Glutamatergic neuron (in vitro differentiated cells): ENCODE data around the gene ERBB3. TPM values are rescaled to one million over a fixed set of nuclear protein-coding genes. Genes with fewer than 3 reads are reported as not detected.

Experiments
- DNase-seq: peaks from one replicate; pipeline ENCODE4 v3.0.0; 2022
- H3K27ac Mint-ChIP-seq: one replicate; pipeline ENCODE4 v1.8.0; 2020; ENCODE audit warnings: mild to moderate bottlenecking, mixed read lengths, inconsistent platforms; ENCODE audit not compliant: unreplicated experiment
- H3K27me3 Mint-ChIP-seq: one replicate; pipeline ENCODE4 v1.8.0; 2020; ENCODE audit warnings: mild to moderate bottlenecking, moderate library complexity, mixed read lengths, inconsistent platforms; ENCODE audit not compliant: unreplicated experiment
- H3K36me3 Mint-ChIP-seq: one replicate; pipeline ENCODE4 v1.8.0; 2020; ENCODE audit warnings: mild to moderate bottlenecking, mixed read lengths, inconsistent platforms; ENCODE audit not compliant: unreplicated experiment
- H3K4me1 Mint-ChIP-seq: one replicate; pipeline ENCODE4 v1.8.0; 2020; ENCODE audit warnings: mild to moderate bottlenecking, low read depth, mixed read lengths, inconsistent platforms; ENCODE audit not compliant: unreplicated experiment
- H3K4me3 Mint-ChIP-seq: one replicate; pipeline ENCODE4 v1.8.0; 2020; ENCODE audit warnings: mild to moderate bottlenecking, mixed read lengths, inconsistent platforms; ENCODE audit not compliant: unreplicated experiment
- H3K9me3 Mint-ChIP-seq: one replicate; pipeline ENCODE4 v1.8.0; 2020; ENCODE audit warnings: mild to moderate bottlenecking, moderate library complexity, mixed read lengths, inconsistent platforms; ENCODE audit not compliant: unreplicated experiment
- CTCF ChIP-seq: fragments of 200-600 bp; sonication (generic); IDR thresholded peaks from one replicate; pipeline ENCODE4 v1.5.0; 2021; ENCODE audit not compliant: partially characterized antibody, unreplicated experiment
- total RNA-seq: library from RNA; stranded (reverse); fragmentation: NEBNext Ultra II Directional; extraction: Animal tissue kit (Norgen Biotek cat#: 25700); gene quantifications from one replicate; pipeline ENCODE4 v1.2.1, GENCODE V29; 2021; ENCODE audit not compliant: unreplicated experiment

ERBB3 gene
- total RNA-seq, 1 donor from 2014 or later = 33.7 TPM

DNA sequence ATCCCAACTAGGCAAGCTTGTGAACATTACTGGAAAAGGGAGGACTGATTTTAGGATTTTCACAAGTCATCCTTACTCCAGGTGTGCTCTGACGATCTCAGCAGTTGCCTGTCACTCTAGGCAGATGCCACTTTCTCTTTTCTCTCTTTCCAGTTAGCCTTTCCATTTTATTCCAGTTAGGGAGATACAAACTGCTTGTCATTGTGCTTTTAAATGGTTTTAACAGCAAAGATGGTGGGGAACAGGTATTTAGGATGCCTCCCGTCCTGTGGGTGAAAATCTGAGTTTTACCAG, 25.6 kb downstream of the ERBB3 start:
- Mint-ChIP-seq H3K27ac (peak overlapping the region; percentile 40), H3K36me3 (no peaks in the 10 kb centered on the region)

DNA sequence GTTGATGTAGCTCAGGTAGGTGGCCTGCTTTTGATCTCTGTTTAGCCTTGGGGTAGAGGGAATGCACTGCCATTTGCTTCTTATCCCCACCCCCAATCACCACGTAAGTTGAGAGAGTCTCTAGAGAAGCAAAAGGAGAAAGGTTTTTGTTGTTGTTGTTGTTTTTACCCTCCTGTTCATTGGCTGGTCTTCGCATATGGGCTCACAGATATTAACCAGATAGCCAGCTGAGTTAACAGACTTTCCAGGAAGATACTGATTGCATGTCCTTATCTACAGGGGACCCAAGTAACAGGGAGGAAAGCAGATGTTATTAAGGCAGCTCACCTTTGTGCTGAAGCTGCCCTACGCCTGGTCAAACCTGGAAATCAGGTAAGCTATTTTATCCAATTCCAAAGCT, 27.3 kb downstream of the ERBB3 start:
- Mint-ChIP-seq H3K27me3 (no peaks in the 10 kb centered on the region), H3K4me3 (peak overlapping the region; percentile 54), H3K36me3 (no peaks in the 10 kb centered on the region), H3K4me1 (peaks cover 13% of the 10 kb centered on the region), H3K9me3 (peaks cover 2% of the 10 kb centered on the region), H3K27ac (no peak overlapping the region)
- no peak for TF ChIP-seq CTCF
- no peak for DNase-seq

More for the DNA sequence above, 25.6 kb downstream of the ERBB3 start:
- TF ChIP-seq CTCF = no peak
- no peak for DNase-seq
- Mint-ChIP-seq H3K4me1 (peaks cover 13% of the 10 kb centered on the region), H3K4me3 (peak overlapping the region; percentile 100), H3K27me3 (no peaks in the 10 kb centered on the region), H3K9me3 (peaks cover 2% of the 10 kb centered on the region)

DNA sequence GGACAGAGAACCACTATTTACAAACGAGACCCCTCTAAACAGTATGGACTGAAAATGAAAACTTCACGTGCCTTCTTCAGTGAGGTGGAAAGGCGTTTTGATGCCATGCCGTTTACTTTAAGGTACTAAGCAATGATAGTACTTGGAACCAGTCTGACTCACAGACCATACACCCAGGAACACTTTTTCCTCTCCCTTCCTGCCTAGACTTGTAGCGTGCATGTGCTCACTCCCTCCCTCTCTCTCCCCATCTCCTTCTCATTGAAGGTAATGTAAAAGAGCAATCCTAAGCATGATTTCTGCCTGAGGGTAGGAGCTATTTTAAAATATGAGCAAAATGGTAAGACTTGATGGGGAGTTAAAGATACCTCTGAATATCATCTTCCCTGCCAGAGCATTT, 30.6 kb downstream of the ERBB3 start:
- H3K27ac Mint-ChIP-seq = no peak overlapping the region
- H3K4me1 Mint-ChIP-seq = peaks cover 8% of the 10 kb centered on the region
- peaks cover 2% of the 10 kb centered on the region for H3K27me3 Mint-ChIP-seq
- no peaks in the 10 kb centered on the region for H3K36me3 Mint-ChIP-seq
- TF ChIP-seq CTCF = no peak
- H3K4me3 Mint-ChIP-seq = no peak overlapping the region
- H3K9me3 Mint-ChIP-seq = no peaks in the 10 kb centered on the region
- DNase-seq = no peak

DNA sequence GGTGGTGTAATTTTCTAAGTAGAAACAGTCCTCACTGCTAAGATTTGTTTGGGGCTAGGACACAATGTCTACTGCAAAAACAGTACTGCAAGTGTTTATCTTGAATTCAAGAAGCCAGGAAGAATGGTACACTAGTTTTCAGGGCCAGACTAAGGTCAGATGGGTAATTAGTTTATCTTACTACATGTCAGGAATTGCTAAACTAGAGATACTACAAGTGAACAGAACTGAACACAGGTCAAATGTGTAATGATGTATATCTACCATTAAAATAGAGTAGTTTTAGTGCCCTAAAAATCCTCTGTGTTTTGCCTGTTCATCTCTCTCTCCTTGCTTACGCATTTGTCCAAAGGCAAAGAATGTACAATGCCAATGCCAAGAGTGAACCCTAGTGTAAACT, 34.1 kb downstream of the ERBB3 start:
- no peak for TF ChIP-seq CTCF
- Mint-ChIP-seq H3K27ac (no peak overlapping the region), H3K36me3 (no peaks in the 10 kb centered on the region), H3K27me3 (peaks cover 11% of the 10 kb centered on the region), H3K4me3 (no peak overlapping the region), H3K9me3 (peaks cover 14% of the 10 kb centered on the region), H3K4me1 (peaks cover 10% of the 10 kb centered on the region)
- no peak for DNase-seq

DNA sequence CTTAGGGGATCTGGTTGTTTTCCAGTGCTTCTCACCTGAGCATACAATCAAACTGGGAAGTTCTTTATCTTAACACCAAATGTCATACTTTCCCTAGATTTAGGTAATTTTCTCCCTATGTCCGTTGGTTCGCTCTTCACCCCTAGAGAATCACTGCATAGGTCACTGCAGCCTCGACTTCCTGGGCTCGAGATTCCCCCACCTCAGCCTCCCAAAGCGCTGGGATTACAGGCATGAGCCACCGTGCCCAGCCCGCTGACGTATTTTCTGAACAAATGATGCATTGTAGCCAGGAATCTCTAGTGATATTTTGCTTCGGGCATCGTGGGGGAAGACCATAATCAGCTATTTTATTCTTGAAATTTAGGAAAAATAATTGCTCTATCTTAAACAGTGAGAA, 35.4 kb downstream of the ERBB3 start:
- Mint-ChIP-seq H3K4me1 (peaks cover 18% of the 10 kb centered on the region), H3K27ac (peak overlapping the region; percentile 99), H3K9me3 (peaks cover 17% of the 10 kb centered on the region), H3K4me3 (peak overlapping the region; percentile 98), H3K27me3 (peaks cover 15% of the 10 kb centered on the region), H3K36me3 (no peaks in the 10 kb centered on the region)
- no peak for TF ChIP-seq CTCF
- no peak for DNase-seq
